H4 (cell line): ENCODE results near the gene TBC1D14. TPM values are rescaled to one million over a fixed set of nuclear protein-coding genes. Genes with fewer than 3 reads are reported as not detected.
"Not testable (repeated sequence)": the region's sequence is repeated elsewhere in the genome, so short reads cannot be mapped to it uniquely, and the experiment has no call there.

ENCODE experiments used
- DNase-seq: peaks from one replicate; pipeline ENCODE4 v3.0.0-alpha.2; 2015; ENCODE audit warnings: low spot score
- total RNA-seq: library from RNA; depleted of rRNA; stranded (reverse); fragments of >200 nt; shearing (Covaris generic); gene quantifications from 2 replicates; pipeline ENCODE4 v1.2.3, GENCODE V29; 2014

The TBC1D14 gene
- total RNA-seq, 1 experiment from 2014 or later: 38.9 TPM

DNA sequence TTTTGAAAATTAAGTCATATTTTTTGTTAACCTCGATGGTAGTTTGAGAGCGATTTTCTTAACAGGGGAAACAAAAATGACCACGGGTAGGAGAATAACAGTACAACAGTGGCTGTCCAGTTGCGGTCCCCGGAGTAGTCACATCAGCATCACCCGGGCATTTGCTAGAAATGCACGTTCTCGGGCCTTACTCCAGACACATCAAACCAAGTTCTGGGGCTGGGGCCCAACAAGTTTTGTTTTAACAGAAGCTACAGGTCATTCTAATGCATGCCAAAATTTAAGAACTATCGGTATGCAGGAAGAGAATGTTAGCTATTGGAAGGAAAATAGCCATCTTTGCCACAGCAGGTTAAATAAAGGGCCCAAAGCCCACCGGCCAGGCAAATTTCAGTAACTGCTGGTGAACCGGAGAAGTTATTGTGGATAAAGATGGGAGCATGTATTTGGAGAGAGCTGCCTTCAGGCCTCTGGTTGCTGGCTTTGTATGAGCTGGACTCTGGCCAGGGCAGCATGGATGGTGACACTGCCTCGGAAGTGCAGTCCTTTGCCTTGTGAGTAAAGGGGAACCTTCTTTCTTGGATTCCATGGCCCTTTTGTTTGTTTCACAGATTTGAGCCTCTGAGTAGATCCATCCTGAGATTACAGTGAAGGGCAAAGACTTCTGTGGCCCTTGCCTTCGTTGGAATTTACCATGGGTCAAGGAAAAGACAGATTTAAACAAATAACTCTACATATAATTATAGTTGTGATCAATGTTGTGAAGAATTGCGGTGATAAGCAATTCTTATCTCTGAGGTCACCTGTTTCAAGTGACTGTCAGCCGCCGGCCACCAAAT lies 62.1 kb downstream of the TBC1D14 start:
- DNase-seq: no peak

DNA sequence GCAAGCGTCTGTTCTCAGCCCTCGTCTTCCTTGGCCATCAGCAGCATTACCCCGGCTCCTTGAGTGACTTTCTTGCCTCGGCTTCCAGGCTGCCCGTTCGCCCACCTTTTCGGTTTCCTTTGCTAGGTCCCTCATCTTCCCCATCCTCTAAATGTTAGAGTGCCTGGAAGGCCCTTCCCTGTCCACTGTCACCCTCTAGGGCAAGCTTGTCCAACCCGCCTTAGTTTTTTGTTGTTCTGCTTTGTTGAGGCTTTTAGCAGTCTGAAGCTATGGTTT lies 62.7 kb downstream of the TBC1D14 start:
- DNase-seq: no peak

DNA sequence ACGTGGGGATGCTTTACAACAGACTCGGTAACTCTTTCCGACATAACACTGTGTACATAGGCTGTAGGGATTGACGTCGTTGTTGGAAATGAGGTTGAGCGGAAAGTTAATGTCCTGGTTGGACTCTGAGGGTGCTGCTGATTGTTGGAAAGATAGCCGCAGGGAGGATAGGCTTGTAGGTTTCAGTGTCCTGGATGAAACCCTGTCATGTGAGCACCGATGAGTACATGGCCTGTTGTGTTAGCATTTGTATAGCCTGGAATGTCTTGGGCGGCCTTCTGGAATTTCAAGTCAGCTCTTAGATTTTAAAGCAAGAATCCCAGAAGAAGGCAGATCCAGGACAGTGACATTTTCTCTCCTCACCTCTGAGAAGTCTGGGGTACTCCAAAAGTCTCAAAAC lies 63.3 kb downstream of the TBC1D14 start:
- no peak for DNase-seq

GRCh38 chr4:6974138-6974848 lies 64.7 kb downstream of the TBC1D14 start:
- peak; percentile 85 for DNase-seq

DNA sequence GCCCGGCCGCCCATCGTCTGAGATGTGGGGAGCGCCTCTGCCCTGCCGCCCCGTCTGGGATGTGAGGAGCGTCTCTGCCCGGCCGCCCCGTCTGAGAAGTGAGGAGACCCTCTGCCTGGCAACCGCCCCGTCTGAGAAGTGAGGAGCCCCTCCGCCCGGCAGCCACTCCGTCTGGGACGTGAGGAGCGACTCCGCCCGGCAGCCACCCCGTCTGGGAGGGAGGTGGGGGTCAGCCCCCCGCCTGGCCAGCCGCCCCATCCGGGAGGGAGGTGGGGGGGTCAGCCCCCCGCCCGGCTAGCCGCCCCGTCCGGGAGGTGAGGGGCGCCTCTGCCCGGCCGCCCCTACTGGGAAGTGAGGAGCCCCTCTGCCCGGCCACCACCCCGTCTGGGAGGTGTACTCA lies 68.2 kb downstream of the TBC1D14 start:
- DNase-seq: not testable (repeated sequence)

- no peak for DNase-seq
Observed at GRCh38 chr4:6983544-6984142, 74.0 kb downstream of the TBC1D14 start.

GRCh38 chr4:6984612-6985425 lies 75.2 kb downstream of the TBC1D14 start:
- no peak for DNase-seq

GRCh38 chr4:6986072-6986780 lies 76.6 kb downstream of the TBC1D14 start:
- no peak for DNase-seq

DNA sequence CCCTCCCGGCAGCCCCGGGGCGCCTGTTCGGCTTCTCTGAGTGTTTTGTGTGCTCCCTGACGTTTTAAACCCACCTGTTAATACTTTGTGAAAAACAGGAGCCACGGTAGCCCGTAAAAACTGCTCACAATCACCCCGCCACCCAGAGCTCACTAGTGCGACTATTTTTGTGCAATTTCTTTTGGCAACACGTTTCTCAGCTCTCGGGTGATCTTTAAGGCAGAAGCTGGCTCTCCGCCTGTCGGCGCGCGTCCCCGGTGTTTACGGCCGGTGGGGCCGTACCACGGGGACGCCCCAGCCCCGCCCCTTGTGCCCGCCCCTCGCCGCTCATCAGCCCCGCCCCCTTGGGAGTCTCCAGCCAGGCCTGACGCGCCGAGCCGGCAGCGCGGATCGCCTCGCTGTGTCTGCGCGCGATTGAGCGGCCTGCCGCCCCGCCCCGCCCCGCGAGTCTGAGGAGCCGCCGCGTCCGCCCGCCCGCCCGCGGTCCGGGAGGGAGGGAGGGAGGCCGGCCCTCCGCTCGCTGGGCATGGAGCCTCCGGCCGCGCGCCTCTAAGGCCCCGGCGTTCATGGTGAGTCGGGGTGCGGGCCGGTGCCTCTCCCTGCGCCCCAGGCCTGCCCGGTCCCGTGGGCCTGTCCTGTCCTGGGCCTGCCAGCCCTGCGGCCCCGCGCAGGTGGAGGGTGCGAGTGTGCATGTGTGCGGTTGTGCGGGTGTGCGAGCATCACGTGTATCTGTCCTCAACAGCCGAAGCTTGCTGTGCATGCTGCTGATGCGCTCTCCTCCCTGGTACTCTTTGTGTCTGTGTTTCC lies 77.4 kb downstream of the TBC1D14 start:
- DNase-seq: peak; percentile 89

- no peak for DNase-seq
Observed at GRCh38 chr4:6987588-6987961, 77.9 kb downstream of the TBC1D14 start.

DNA sequence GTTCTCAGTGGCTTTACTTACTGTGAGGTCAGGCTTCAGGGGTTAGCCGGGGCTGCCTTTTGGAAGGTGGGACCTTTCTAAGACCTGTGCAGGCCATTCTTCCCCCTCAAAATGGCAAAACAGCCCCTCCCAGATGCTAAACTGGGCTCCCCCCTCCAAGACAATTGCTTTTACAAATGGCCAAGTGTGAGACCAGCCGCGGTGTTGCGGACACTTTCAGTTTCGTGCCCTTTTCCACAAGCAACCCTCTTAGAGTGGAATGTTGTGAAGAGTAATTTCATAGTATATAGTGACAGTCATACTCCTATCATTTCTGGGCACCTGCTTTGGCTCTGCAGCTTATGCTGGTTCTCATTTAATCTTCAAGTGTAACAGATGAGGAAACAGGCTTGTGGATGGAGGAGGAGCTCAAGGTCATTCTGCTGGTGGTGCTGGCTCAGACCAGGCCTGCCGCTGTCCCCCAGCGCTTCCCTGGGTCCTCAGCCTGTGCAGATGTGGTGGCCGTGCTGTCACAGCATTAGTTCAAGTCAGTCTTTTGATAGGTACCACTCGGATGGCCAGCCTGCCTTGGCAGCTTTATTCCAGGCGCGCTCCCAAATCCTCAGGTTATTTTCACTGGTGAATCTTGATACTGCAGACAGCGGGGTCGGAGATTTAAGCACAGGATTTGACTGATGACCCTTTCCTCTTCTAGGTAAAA lies 78.5 kb downstream of the TBC1D14 start:
- DNase-seq: no peak

- DNase-seq: no peak
Observed at GRCh38 chr4:6989331-6989923, 79.8 kb downstream of the TBC1D14 start.

- no peak for DNase-seq
Observed at GRCh38 chr4:6990661-6991060, 81.0 kb downstream of the TBC1D14 start.

GRCh38 chr4:6991249-6991648 lies 81.6 kb downstream of the TBC1D14 start:
- no peak for DNase-seq

DNA sequence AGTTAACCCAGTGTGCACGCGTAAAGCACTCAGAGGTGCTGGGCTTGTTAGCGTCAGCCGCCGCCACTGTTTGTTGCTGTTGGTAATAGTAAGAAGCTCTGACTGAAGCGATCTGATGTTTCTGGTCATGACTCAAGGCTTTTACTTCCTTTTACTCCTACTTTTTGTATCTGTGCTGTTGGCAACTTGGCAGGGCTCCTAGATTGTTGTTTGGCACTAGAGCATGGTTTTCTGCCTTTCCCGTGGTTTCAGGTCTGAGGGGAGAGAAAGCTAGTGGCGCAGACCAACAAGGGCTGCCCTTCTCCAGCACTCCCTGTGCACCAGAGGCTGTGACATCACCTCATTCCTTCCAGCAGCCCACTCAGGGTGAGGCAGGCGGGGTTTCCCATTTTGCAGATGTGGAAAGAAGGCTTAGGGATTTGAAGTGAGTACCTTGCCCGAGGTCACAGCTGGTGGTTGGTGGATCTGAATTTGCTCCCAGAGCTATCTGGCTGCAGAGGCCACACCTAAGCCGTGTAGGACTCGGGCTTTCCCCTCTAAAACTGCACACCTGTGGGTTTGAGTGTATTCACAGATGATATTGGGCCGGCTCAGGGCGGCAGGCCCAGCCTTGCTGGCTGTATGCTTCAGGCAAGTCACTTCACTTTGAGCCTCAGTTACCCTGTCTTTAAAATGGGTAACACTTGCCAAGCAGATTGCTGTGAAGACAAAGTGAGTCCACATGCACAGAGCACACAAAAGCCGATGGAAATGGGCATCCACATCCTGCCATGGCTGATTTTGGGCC lies 82.3 kb downstream of the TBC1D14 start:
- peak; percentile 93 for DNase-seq

DNA sequence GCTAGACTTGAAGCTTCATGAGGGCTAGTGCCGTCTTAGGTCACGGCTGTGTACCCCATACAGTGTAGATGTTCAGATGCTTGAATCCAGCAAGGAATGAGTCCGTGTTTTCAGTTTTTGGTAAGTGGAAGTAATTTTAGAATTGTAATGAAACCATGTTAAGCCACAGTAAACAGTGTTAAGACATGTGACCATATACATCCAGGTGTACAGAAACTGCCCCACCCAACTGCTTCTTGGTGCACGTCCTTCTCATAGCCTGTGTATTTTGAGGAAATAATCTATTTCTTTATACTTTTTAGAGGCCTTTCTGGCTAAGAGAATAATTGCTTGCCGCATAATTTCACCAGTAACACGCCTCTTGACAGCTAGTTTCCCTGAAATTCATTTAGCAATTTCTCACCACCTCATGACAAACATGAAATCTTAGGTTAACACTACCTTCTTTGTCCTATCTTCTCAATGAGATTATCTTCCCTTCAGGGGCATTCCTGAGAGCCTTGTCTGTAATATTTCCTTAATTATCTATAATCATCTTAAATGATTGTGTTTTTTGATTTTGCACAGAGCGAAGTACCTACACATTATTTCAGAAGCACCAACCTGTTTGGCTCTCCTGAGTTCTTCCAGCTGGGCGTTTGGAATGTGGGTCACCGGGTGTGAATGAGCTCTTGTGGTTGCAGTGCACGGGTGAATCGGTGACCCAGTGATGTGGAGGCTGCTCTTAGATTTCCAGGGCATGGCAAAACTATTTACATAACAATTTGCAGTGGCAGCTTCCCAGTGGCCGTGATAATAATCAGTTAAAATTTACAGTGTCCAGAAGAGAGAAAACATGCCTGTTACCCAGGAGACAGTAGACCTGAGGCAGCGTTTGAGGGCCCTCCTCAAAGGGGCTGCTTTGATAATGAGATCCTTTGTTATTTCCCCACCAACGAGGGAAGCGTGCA lies 83.4 kb downstream of the TBC1D14 start:
- DNase-seq: no peak

DNA sequence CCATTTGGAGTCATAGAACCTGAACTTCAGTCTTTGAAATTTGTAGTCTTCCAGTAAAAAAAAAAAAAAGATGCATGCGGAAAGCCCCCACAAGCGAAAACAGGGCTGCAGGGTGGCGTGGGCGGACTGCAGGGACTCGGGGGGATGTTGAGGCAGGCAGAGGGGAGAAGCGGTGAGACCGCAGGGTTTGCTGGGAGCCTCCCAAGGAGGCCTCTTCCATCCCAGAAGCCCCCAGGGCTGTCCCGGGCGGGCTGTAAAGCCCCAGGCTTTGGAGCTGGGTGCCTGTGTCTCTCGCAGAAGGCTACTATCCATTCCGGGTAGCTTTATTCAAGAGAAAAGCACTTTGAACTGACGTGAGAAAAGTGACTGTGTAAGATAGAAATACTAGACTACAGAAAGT lies 86.9 kb downstream of the TBC1D14 start:
- no peak for DNase-seq
